Breast epithelium (tissue), 4 donors: Measurements from ENCODE around the gene KRTAP2-2. TPM values are rescaled to one million over a fixed set of nuclear protein-coding genes. Genes with fewer than 3 reads are reported as not detected.

Experiments
- DNase-seq, 2 donors: peaks; one replicate each; pipeline ENCODE4 v3.0.0-alpha.2; 2019; ENCODE audit warnings: low spot score in 2 of 2
- H3K27ac ChIP-seq, 2 donors: fragments of 200-600 bp; sonication (generic) in 1 of 2; one replicate each; pipeline ENCODE4 v1.5.1; 2016 to 2019; ENCODE audit warnings: mild to moderate bottlenecking in 1 of 2
- H3K27me3 ChIP-seq, 2 donors: fragments of 200-600 bp; sonication (generic) in 1 of 2; one replicate each; pipeline versions ENCODE4 v1.5.1 to v1.6.0; 2017 to 2019; ENCODE audit warnings: control low read depth in 1 of 2, mild to moderate bottlenecking in 1 of 2
- H3K36me3 ChIP-seq: fragments of 200-600 bp; one replicate; pipeline ENCODE4 v1.5.1; 2019
- H3K4me1 ChIP-seq, 2 donors: fragments of 200-600 bp; sonication (generic); one replicate each; pipeline ENCODE4 v1.5.1; 2016 to 2019; ENCODE audit warnings: control low read depth in 1 of 2
- H3K4me3 ChIP-seq, 3 donors: fragments of 200-600 bp; sonication (generic); 1 replicate in 2 of 3; 2 replicates in 1 of 3; pipeline ENCODE4 v1.5.1; 2016 to 2019; ENCODE audit warnings: mild to moderate bottlenecking in 3 of 3, moderate library complexity in 2 of 3
- H3K9me3 ChIP-seq, 2 donors: fragments of 200-600 bp; sonication (generic) in 1 of 2; one replicate each; pipeline ENCODE4 v1.5.1; 2016 to 2019; ENCODE audit warnings: control low read depth in 1 of 2
- CTCF ChIP-seq, 3 donors: fragments of 450-650 bp; IDR thresholded peaks; one replicate each; pipeline ENCODE4 v1.5.1; 2016 to 2017; ENCODE audit warnings: antibody characterized with exemption in 3 of 3, mild to moderate bottlenecking in 3 of 3, moderate library complexity in 3 of 3
- POLR2A ChIP-seq: fragments of 450-650 bp; IDR thresholded peaks from one replicate; pipeline ENCODE4 v1.6.1; 2016; ENCODE audit warnings: antibody characterized with exemption, mild to moderate bottlenecking, moderate library complexity
- POLR2AphosphoS5 ChIP-seq, 3 donors: sonication (generic); formaldehyde crosslinking; IDR thresholded peaks; one replicate each; pipeline ENCODE4 v1.6.1; 2017; ENCODE audit warnings: antibody characterized with exemption in 3 of 3
- intact Hi-C: fragments of 100-400 bp; cut with DNase I; formaldehyde crosslinking; loops from one replicate; pipeline ENCODE4 v1.15.1; 2023; ENCODE audit warnings: low total_unique reads
- total RNA-seq, 3 donors: library from RNA; depleted of rRNA; stranded (reverse); fragments of >200 nt; gene quantifications; one replicate each; pipeline ENCODE4 v1.1.0, GENCODE V29; 2016

KRTAP2-2 gene
- total RNA-seq, 3 donors from 2014 or later = not detected

GRCh38 chr17:41024697-41025096 lies 30.3 kb downstream of the KRTAP2-2 start:
- no peak overlapping the region for H3K4me3 ChIP-seq
- H3K36me3 ChIP-seq = no peaks in the 10 kb centered on the region
- H3K4me1 ChIP-seq = no peaks in the 10 kb centered on the region
- no peak overlapping the region for H3K27ac ChIP-seq
- DNase-seq = no peak
- H3K27me3 ChIP-seq = no peaks in the 10 kb centered on the region
- TF ChIP-seq POLR2A = no peak
- TF ChIP-seq POLR2AphosphoS5 (IDR thresholded peaks at IDR 0.05) = no peak
- H3K9me3 ChIP-seq = no peaks in the 10 kb centered on the region
- intact Hi-C loops = no loop called here

DNA sequence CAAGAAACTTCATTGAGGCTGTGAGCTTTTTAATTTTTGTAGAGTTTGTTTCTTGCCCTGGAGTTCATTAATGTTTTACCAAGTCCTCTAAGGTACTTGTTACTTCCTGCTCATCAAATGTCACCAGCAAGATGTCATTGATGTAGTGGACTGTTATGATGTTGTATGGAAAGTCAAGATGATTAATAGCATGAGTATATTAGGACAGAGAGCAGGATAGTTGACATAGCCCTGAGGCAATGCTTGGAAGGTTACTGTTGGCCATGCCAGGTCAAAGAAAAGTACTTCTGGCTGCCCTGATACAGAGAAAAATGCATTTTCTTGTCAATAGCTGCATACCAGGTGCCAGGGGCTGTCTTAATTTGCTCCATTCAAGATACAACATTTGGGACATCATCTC lies 34.7 kb downstream of the KRTAP2-2 start:
- Histone ChIP-seq H3K4me1 (no peaks in the 10 kb centered on the region), H3K27ac (no peak overlapping the region), H3K36me3 (no peaks in the 10 kb centered on the region), H3K27me3 (no peaks in the 10 kb centered on the region), H3K4me3 (no peak overlapping the region), H3K9me3 (no peaks in the 10 kb centered on the region)
- TF ChIP-seq POLR2AphosphoS5 (IDR thresholded peaks at IDR 0.05) (no peak), POLR2A (no peak), CTCF (IDR thresholded peaks at IDR 0.05) (no peak)
- no peak for DNase-seq
- intact Hi-C loops = no loop called here

DNA sequence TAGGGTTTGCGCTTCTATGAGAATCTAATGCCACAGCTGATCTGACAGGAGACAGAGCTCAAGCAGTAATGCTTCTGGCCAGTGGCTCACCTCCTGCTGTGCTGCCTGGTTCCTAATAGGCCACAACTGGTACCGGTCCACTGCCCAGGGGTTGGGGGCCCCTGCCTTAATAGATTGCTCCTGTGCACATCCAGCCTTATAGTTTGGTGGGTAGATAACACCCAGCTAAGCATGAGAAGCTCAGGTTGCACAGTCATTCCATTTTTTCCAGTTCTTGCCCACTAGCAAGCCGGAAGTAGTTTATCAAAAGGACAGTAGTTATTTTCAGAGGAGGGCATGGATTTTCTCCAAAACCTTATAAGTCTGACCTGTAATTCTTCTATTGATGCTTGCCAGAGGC lies 35.6 kb downstream of the KRTAP2-2 start:
- no peaks in the 10 kb centered on the region for H3K4me1 ChIP-seq
- no peaks in the 10 kb centered on the region for H3K9me3 ChIP-seq
- intact Hi-C loops = loop anchor here (1.0 kb wide), 1 partner anchor 13 kb away; no protein-coding TSS in a partner anchor
- no peak overlapping the region for H3K27ac ChIP-seq
- H3K27me3 ChIP-seq = no peaks in the 10 kb centered on the region
- no peak for TF ChIP-seq POLR2A
- no peaks in the 10 kb centered on the region for H3K36me3 ChIP-seq
- DNase-seq = no peak
- no peak overlapping the region for H3K4me3 ChIP-seq

- intact Hi-C loops = no loop called here
- Histone ChIP-seq H3K9me3 (no peaks in the 10 kb centered on the region), H3K27ac (no peak overlapping the region), H3K4me1 (no peaks in the 10 kb centered on the region), H3K36me3 (no peaks in the 10 kb centered on the region), H3K4me3 (no peak overlapping the region), H3K27me3 (no peaks in the 10 kb centered on the region)
- TF ChIP-seq CTCF (IDR thresholded peaks at IDR 0.05) (no peak), POLR2A (no peak), POLR2AphosphoS5 (IDR thresholded peaks at IDR 0.05) (no peak)
- DNase-seq = no peak
Observed at GRCh38 chr17:41018541-41018940, 36.5 kb downstream of the KRTAP2-2 start.

DNA sequence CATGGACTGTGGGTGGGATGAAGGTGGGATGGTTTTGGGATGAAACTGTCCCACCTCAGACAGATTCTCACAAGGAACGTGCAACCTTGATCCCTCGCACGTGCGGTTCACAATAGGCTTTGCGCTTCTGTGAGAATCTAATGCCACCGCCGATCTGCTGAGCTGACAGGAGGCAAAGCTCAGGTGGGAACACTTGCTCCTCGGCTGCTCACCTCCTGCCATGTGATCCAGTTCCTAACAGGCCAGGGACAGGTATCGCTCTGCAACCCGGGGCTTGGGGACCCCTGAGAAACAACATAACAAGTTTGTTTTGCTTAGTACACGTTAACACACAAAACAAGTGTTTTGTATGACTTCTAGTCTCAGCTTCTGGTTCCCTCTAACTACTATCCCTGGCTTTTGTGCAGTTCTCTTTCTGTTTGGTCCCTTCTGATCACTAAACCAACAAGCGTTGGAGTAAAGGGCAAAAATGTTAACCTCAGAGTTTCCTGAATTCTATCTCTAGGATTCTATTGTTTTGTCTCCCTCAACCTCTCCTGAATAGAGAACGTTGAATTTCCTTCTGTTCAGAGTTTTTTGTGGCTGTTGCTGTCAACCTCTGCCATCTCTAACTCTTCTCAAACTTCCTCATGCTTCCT lies 38.3 kb downstream of the KRTAP2-2 start:
- Histone ChIP-seq H3K36me3 (no peaks in the 10 kb centered on the region), H3K9me3 (no peaks in the 10 kb centered on the region), H3K27ac (no peak overlapping the region), H3K4me3 (no peak overlapping the region), H3K27me3 (no peaks in the 10 kb centered on the region), H3K4me1 (no peaks in the 10 kb centered on the region)
- intact Hi-C loops = no loop called here
- TF ChIP-seq POLR2AphosphoS5 (IDR thresholded peaks at IDR 0.05) = no peak
- TF ChIP-seq POLR2A = no peak
- no peak for TF ChIP-seq CTCF (IDR thresholded peaks at IDR 0.05)
- DNase-seq = no peak

DNA sequence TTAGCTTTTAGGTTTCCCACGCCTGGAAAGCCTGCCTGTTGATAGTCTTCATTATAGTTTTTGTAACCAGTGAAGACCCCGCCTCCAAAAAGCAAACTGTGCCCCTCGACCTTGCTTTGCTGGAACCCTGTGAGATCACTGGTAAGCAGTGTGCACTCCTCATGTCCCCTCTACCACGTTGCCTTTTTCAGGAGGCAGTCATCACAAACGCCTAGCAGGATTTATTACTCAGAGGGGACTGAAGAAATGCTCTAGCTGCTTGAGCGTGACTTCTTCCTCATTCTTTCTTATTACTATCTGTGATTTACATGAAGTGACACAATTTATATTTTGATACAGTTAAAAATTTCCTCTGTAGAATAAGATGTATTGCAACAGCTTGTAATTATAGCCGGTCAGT lies 39.6 kb downstream of the KRTAP2-2 start:
- no peak for DNase-seq
- Histone ChIP-seq H3K9me3 (no peaks in the 10 kb centered on the region), H3K36me3 (no peaks in the 10 kb centered on the region), H3K4me1 (no peaks in the 10 kb centered on the region), H3K27me3 (no peaks in the 10 kb centered on the region), H3K4me3 (no peak overlapping the region), H3K27ac (no peak overlapping the region)
- TF ChIP-seq CTCF (IDR thresholded peaks at IDR 0.05) = no peak
- TF ChIP-seq POLR2A = no peak
- no peak for TF ChIP-seq POLR2AphosphoS5 (IDR thresholded peaks at IDR 0.05)
- intact Hi-C loops = no loop called here
